Fibroblast of lung (primary cell): ENCODE results near the gene ANKRD44. TPM values are rescaled to one million over a fixed set of nuclear protein-coding genes. Genes with fewer than 3 reads are reported as not detected.

ENCODE experiments used
- DNase-seq, 2 donors: peaks; one replicate each; pipeline versions ENCODE4 v3.0.0 to v3.0.0-alpha.2; 2010; ENCODE audit warnings: low read depth in 2 of 2
- H2AFZ ChIP-seq: 2 replicates; pipeline ENCODE4 v1.5.1; 2012; ENCODE audit warnings: low read length, control low read depth, inconsistent platforms
- H3K27ac ChIP-seq: 2 replicates; pipeline ENCODE4 v1.5.1; 2011; ENCODE audit warnings: low read length, control low read depth; ENCODE audit not compliant: insufficient read depth
- H3K27me3 ChIP-seq: 2 replicates; pipeline ENCODE4 v1.5.1; 2011; ENCODE audit warnings: mild to moderate bottlenecking, low read length; ENCODE audit not compliant: control insufficient read depth, insufficient read depth
- H3K36me3 ChIP-seq: 2 replicates; pipeline ENCODE4 v1.5.1; 2011; ENCODE audit warnings: low read length; ENCODE audit not compliant: control insufficient read depth, insufficient read depth
- H3K4me1 ChIP-seq: 2 replicates; pipeline ENCODE4 v1.5.1; 2011; ENCODE audit warnings: low read length; ENCODE audit not compliant: control insufficient read depth, insufficient read depth; ENCODE audit errors: extremely low read depth
- H3K4me2 ChIP-seq: 2 replicates; pipeline ENCODE4 v1.5.1; 2011; ENCODE audit warnings: low read length, control low read depth; ENCODE audit not compliant: insufficient read depth; ENCODE audit errors: extremely low read depth
- H3K4me3 ChIP-seq, 4 experiments: fragments of 200-600 bp in 1 of 4; sonication (generic) in 1 of 4; replicated peaks in 1 of 4; 2 replicates each; pipeline ENCODE4 v1.5.1; 2011 to 2016; ENCODE audit warnings: low read length in 4 of 4, low read depth in 3 of 4, mild to moderate bottlenecking in 3 of 4, control low read depth in 2 of 4, inconsistent platforms in 1 of 4, mixed read lengths in 1 of 4; ENCODE audit not compliant: insufficient read depth in 1 of 4; ENCODE audit errors: control extremely low read depth in 1 of 4
- H3K79me2 ChIP-seq: 2 replicates; pipeline ENCODE4 v1.5.1; 2012; ENCODE audit warnings: mild to moderate bottlenecking, low read length, inconsistent platforms; ENCODE audit not compliant: control insufficient read depth, insufficient read depth
- H3K9ac ChIP-seq: 2 replicates; pipeline ENCODE4 v1.5.1; 2011; ENCODE audit warnings: mild to moderate bottlenecking, low read length, control low read depth; ENCODE audit not compliant: insufficient read depth
- H3K9me3 ChIP-seq: 2 replicates; pipeline ENCODE4 v1.5.1; 2012; ENCODE audit warnings: low read depth, low read length; ENCODE audit not compliant: control insufficient read depth, insufficient read depth
- H4K20me1 ChIP-seq: 2 replicates; pipeline ENCODE4 v1.5.1; 2011; ENCODE audit warnings: low read length; ENCODE audit not compliant: control insufficient read depth, insufficient read depth; ENCODE audit errors: extremely low read depth
- EZH2 ChIP-seq: IDR thresholded peaks from 2 replicates; pipeline ENCODE4 v1.5.1; 2012; ENCODE audit warnings: low read length, control low read depth, mild to moderate bottlenecking; ENCODE audit errors: missing control alignments
- polyA plus RNA-seq, 2 donors: library from polyadenylated mRNA; depleted of rRNA in 1 of 2; stranded (reverse) in 1 of 2; unstranded in 1 of 2; fragments of >200 nt; gene quantifications; 2 replicates each; pipeline ENCODE4 v1.2.1, GENCODE V29; 2011 to 2012; ENCODE audit warnings: missing spikeins in 1 of 2
- total RNA-seq: library from RNA; depleted of rRNA; stranded (reverse); fragments of >200 nt; gene quantifications from 2 replicates; pipeline ENCODE4 v1.2.1, GENCODE V29; 2014
- TF ChIP-seq, protein P1 (sequence below), 2 donors: IDR thresholded peaks in 1 of 2; conservative IDR thresholded peaks in 1 of 2; 1 replicate in 1 of 2; 2 replicates in 1 of 2; pipeline ENCODE4 v1.5.1; 2011 to 2012; ENCODE audit warnings: low read length in 2 of 2, control low read depth in 1 of 2, inconsistent platforms in 1 of 2, low read depth in 1 of 2, mild to moderate bottlenecking in 1 of 2

The ANKRD44 gene
- total and polyA plus RNA-seq, 2 donors (not counting 1 experiment from before 2014, with no cell fraction given) = 7.6 to 9.7 TPM

DNA sequence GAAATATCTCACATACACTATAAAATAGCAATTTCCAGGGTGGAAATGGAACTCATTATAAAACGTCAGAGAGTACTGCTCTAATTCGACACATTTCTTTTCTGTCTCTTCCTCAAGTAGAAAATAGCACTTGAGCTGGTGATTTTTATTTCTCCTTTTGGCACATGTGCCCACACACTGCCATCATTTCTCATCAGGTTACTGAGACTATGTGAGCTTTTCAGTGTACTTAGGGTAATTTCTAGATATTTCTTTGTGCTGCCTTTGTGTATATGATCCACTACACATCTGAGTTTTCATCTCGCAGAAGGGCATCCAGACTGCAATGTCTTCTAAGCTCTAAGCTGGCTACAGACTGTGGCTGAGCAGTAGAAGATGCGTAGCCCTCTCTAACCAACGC, 321.9 kb downstream of the ANKRD44 start:
- TF ChIP-seq, protein P1, sequence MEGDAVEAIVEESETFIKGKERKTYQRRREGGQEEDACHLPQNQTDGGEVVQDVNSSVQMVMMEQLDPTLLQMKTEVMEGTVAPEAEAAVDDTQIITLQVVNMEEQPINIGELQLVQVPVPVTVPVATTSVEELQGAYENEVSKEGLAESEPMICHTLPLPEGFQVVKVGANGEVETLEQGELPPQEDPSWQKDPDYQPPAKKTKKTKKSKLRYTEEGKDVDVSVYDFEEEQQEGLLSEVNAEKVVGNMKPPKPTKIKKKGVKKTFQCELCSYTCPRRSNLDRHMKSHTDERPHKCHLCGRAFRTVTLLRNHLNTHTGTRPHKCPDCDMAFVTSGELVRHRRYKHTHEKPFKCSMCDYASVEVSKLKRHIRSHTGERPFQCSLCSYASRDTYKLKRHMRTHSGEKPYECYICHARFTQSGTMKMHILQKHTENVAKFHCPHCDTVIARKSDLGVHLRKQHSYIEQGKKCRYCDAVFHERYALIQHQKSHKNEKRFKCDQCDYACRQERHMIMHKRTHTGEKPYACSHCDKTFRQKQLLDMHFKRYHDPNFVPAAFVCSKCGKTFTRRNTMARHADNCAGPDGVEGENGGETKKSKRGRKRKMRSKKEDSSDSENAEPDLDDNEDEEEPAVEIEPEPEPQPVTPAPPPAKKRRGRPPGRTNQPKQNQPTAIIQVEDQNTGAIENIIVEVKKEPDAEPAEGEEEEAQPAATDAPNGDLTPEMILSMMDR (conservative IDR thresholded peaks at IDR 0.05 in 1 of 2, IDR thresholded peaks at IDR 0.05 in 1 of 2; ENCODE audit: low read depth in 1 of 2, low read length in 2 of 2) = no peak
- TF ChIP-seq EZH2 = no peak
- H2AFZ ChIP-seq = peak overlapping the region; percentile 39
- H3K4me3 ChIP-seq = no peak overlapping the region
- H3K79me2 ChIP-seq = no peaks in the 10 kb centered on the region
- no peaks in the 10 kb centered on the region for H3K36me3 ChIP-seq
- peaks cover 3% of the 10 kb centered on the region for H3K4me1 ChIP-seq
- H3K4me2 ChIP-seq = no peak overlapping the region
- H4K20me1 ChIP-seq = no peaks in the 10 kb centered on the region
- DNase-seq = peak in 1 of 2 donors; percentile 15
- peak overlapping the region; percentile 68 for H3K27ac ChIP-seq
- H3K9ac ChIP-seq = no peak overlapping the region
- H3K9me3 ChIP-seq = no peaks in the 10 kb centered on the region
- no peaks in the 10 kb centered on the region for H3K27me3 ChIP-seq

GRCh38 chr2:196987649-196988364, 322.8 kb downstream of the ANKRD44 start:
- peak; percentile 98 for DNase-seq
- Histone ChIP-seq H3K4me2 (peak overlapping the region; percentile 69), H2AFZ (peak overlapping the region; percentile 31), H3K4me3 (peak overlapping the region; percentile 30 to 55 (median 38)), H3K9ac (peak overlapping the region; percentile 39), H3K4me1 (peaks cover 3% of the 10 kb centered on the region), H3K36me3 (no peaks in the 10 kb centered on the region), H3K9me3 (no peaks in the 10 kb centered on the region), H4K20me1 (no peaks in the 10 kb centered on the region), H3K79me2 (no peaks in the 10 kb centered on the region), H3K27ac (peak overlapping the region; percentile 68), H3K27me3 (no peaks in the 10 kb centered on the region)
- TF ChIP-seq EZH2 = no peak
- TF ChIP-seq, protein P1 (conservative IDR thresholded peaks at IDR 0.05 in 1 of 2, IDR thresholded peaks at IDR 0.05 in 1 of 2; ENCODE audit: low read depth in 1 of 2, low read length in 2 of 2) = no peak

DNA sequence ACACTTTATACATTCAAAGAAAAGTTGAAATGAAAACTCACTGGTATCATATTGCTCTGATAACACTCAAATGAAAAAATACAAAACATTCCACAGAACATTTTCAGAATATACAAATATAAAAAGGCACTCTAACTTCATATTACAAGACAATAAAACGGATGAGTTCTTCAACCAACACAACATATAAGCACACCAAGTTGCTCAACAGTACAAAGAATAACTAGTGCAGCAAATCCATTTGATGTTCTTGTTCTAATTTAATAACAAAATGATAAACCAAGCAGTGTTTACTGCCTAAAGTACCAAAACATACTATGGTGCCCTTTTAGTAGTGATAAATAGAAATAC, 323.3 kb downstream of the ANKRD44 start:
- H3K9ac ChIP-seq = peak overlapping the region; percentile 39
- peak overlapping the region; percentile 68 for H3K27ac ChIP-seq
- H3K9me3 ChIP-seq = no peaks in the 10 kb centered on the region
- H4K20me1 ChIP-seq = no peaks in the 10 kb centered on the region
- no peak for TF ChIP-seq EZH2
- TF ChIP-seq, protein P1 (conservative IDR thresholded peaks at IDR 0.05 in 1 of 2, IDR thresholded peaks at IDR 0.05 in 1 of 2; ENCODE audit: low read depth in 1 of 2, low read length in 2 of 2) = no peak
- DNase-seq = peak in 1 of 2 donors; percentile 73
- H2AFZ ChIP-seq = peak overlapping the region; percentile 31
- peak overlapping the region; percentile 30 to 55 (median 38) for H3K4me3 ChIP-seq
- peak overlapping the region; percentile 69 for H3K4me2 ChIP-seq
- H3K79me2 ChIP-seq = no peaks in the 10 kb centered on the region
- no peaks in the 10 kb centered on the region for H3K27me3 ChIP-seq
- no peaks in the 10 kb centered on the region for H3K36me3 ChIP-seq
- peaks cover 3% of the 10 kb centered on the region for H3K4me1 ChIP-seq
